Activated CD4-positive, alpha-beta memory T cell treated with anti-CD3 and anti-CD28 coated beads, Interleukin-2, amount 10 ng/mL, durations not matched to agents 7 days and 5 days (primary cell): ENCODE data around the gene EXOSC2. TPM values are rescaled to one million over a fixed set of nuclear protein-coding genes. Genes with fewer than 3 reads are reported as not detected.

Source experiments
- CTCF ChIA-PET: fragments of 350-600 bp; sonication (Branson Sonifier 250); formaldehyde crosslinking; loops from one replicate; lab custom pipeline; 2021; ENCODE audit warnings: antibody characterized with exemption, inconsistent platforms; lab: Charles Lee
- POLR2A ChIA-PET: fragments of 350-600 bp; sonication (Branson Sonifier 250); formaldehyde crosslinking; loops from one replicate; lab custom pipeline; 2021; ENCODE audit warnings: antibody characterized with exemption; lab: Charles Lee
- DNase-seq: peaks from one replicate; pipeline ENCODE4 v3.0.0-alpha.2; 2020
- H3K27ac Mint-ChIP-seq: one replicate; pipeline ENCODE4 v1.8.0; 2021; ENCODE audit warnings: mild to moderate bottlenecking, mixed read lengths
- H3K27me3 Mint-ChIP-seq: one replicate; pipeline ENCODE4 v1.8.0; 2021; ENCODE audit warnings: mixed read lengths
- H3K36me3 Mint-ChIP-seq: one replicate; pipeline ENCODE4 v1.8.0; 2021; ENCODE audit warnings: low read depth, mixed read lengths
- H3K4me1 Mint-ChIP-seq: one replicate; pipeline ENCODE4 v1.8.0; 2021; ENCODE audit warnings: mixed read lengths
- H3K4me3 Mint-ChIP-seq: one replicate; pipeline ENCODE4 v1.8.0; 2021; ENCODE audit warnings: mild to moderate bottlenecking, mixed read lengths
- H3K9me3 Mint-ChIP-seq: one replicate; pipeline ENCODE4 v1.8.0; 2021; ENCODE audit warnings: mixed read lengths
- total RNA-seq, 2 experiments: library from RNA; stranded (reverse); gene quantifications; one replicate each; pipeline ENCODE4 v1.2.3, GENCODE V29; 2021

EXOSC2 gene
- total RNA-seq, 2 experiments from 2014 or later: 45.2 to 48.7 TPM

GRCh38 chr9:130663258-130663976 is 30.2 kb upstream of the EXOSC2 start:
- Mint-ChIP-seq H3K4me3 (no peak overlapping the region), H3K27me3 (peaks cover 69% of the 10 kb centered on the region), H3K36me3 (no peaks in the 10 kb centered on the region), H3K4me1 (peaks cover 14% of the 10 kb centered on the region), H3K27ac (no peak overlapping the region), H3K9me3 (no peaks in the 10 kb centered on the region)
- CTCF ChIA-PET: no interaction called here
- DNase-seq: no peak
- POLR2A ChIA-PET: no interaction called here

- ChIA-PET CTCF (no interaction called here), POLR2A (no interaction called here)
- H3K27me3 Mint-ChIP-seq: peaks cover 67% of the 10 kb centered on the region
- H3K27ac Mint-ChIP-seq: no peak overlapping the region
- no peak for DNase-seq
- H3K4me1 Mint-ChIP-seq: peaks cover 12% of the 10 kb centered on the region
- no peaks in the 10 kb centered on the region for H3K36me3 Mint-ChIP-seq
- no peaks in the 10 kb centered on the region for H3K9me3 Mint-ChIP-seq
- H3K4me3 Mint-ChIP-seq: no peak overlapping the region
Measured at GRCh38 chr9:130663977-130664250, 29.7 kb upstream of the EXOSC2 start.

- Mint-ChIP-seq H3K4me3 (no peak within 1 kb of the TSS), H3K27ac (peak within 1 kb of the TSS; percentile 45), H3K9me3 (no peaks in the 10 kb centered on the region), H3K27me3 (peaks cover 64% of the 10 kb centered on the region), H3K36me3 (no peaks in the 10 kb centered on the region), H3K4me1 (peaks cover 12% of the 10 kb centered on the region)
- CTCF ChIA-PET: no interaction called here
- POLR2A ChIA-PET: interaction anchor here (1.4 kb wide), 1 partner anchor 11 kb away, joined by 3 read pairs; no protein-coding TSS in a partner anchor
- DNase-seq: no peak
Measured at GRCh38 chr9:130664251-130665028, 29.1 kb upstream of the EXOSC2 start, which contains the start of gene PRDM12. Gene PRDM12, plus strand, starts transcription at chr9:130664594. Its CDS starts 60 bp downstream, at chr9:130664654.

GRCh38 chr9:130665029-130665430 is 28.6 kb upstream of the EXOSC2 start:
- DNase-seq: no peak
- Mint-ChIP-seq H3K4me1 (peaks cover 12% of the 10 kb centered on the region), H3K27ac (no peak overlapping the region), H3K9me3 (no peaks in the 10 kb centered on the region), H3K4me3 (no peak overlapping the region), H3K36me3 (no peaks in the 10 kb centered on the region), H3K27me3 (peaks cover 63% of the 10 kb centered on the region)
- ChIA-PET POLR2A (interaction anchor here (1.4 kb wide), 1 partner anchor 12 kb away, joined by 3 read pairs; no protein-coding TSS in a partner anchor), CTCF (no interaction called here)

GRCh38 chr9:130665431-130666392 is 27.9 kb upstream of the EXOSC2 start:
- Mint-ChIP-seq H3K27me3 (peaks cover 63% of the 10 kb centered on the region), H3K9me3 (no peaks in the 10 kb centered on the region), H3K27ac (peak overlapping the region; percentile 45), H3K4me3 (no peak overlapping the region), H3K36me3 (no peaks in the 10 kb centered on the region), H3K4me1 (peaks cover 12% of the 10 kb centered on the region)
- no peak for DNase-seq
- CTCF ChIA-PET: no interaction called here
- POLR2A ChIA-PET: interaction anchor here (1.4 kb wide), 1 partner anchor 12 kb away, joined by 3 read pairs; no protein-coding TSS in a partner anchor

- DNase-seq: no peak
- peaks cover 64% of the 10 kb centered on the region for H3K27me3 Mint-ChIP-seq
- no peak overlapping the region for H3K27ac Mint-ChIP-seq
- no peaks in the 10 kb centered on the region for H3K36me3 Mint-ChIP-seq
- ChIA-PET POLR2A (interaction anchor here (0.8 kb wide), 1 partner anchor 18 kb away, joined by 4 read pairs; no protein-coding TSS in a partner anchor), CTCF (no interaction called here)
- no peak overlapping the region for H3K4me3 Mint-ChIP-seq
- H3K9me3 Mint-ChIP-seq: no peaks in the 10 kb centered on the region
- H3K4me1 Mint-ChIP-seq: peaks cover 12% of the 10 kb centered on the region
Measured at GRCh38 chr9:130666393-130667119, 27.0 kb upstream of the EXOSC2 start.

GRCh38 chr9:130667120-130667435 is 26.5 kb upstream of the EXOSC2 start:
- ChIA-PET POLR2A (interaction anchor here (0.8 kb wide), 1 partner anchor 17 kb away, joined by 4 read pairs; no protein-coding TSS in a partner anchor), CTCF (no interaction called here)
- Mint-ChIP-seq H3K4me1 (peaks cover 12% of the 10 kb centered on the region), H3K27me3 (peaks cover 58% of the 10 kb centered on the region), H3K4me3 (no peak overlapping the region), H3K36me3 (no peaks in the 10 kb centered on the region), H3K27ac (no peak overlapping the region), H3K9me3 (no peaks in the 10 kb centered on the region)
- DNase-seq: no peak

GRCh38 chr9:130668196-130668595 is 25.4 kb upstream of the EXOSC2 start:
- CTCF ChIA-PET: no interaction called here
- POLR2A ChIA-PET: no interaction called here
- no peak overlapping the region for H3K4me3 Mint-ChIP-seq
- H3K27ac Mint-ChIP-seq: no peak overlapping the region
- H3K36me3 Mint-ChIP-seq: no peaks in the 10 kb centered on the region
- H3K9me3 Mint-ChIP-seq: no peaks in the 10 kb centered on the region
- peaks cover 7% of the 10 kb centered on the region for H3K4me1 Mint-ChIP-seq
- H3K27me3 Mint-ChIP-seq: peaks cover 50% of the 10 kb centered on the region
- DNase-seq: no peak

GRCh38 chr9:130668659-130669058 is 24.9 kb upstream of the EXOSC2 start:
- H3K36me3 Mint-ChIP-seq: no peaks in the 10 kb centered on the region
- DNase-seq: no peak
- no peaks in the 10 kb centered on the region for H3K9me3 Mint-ChIP-seq
- H3K4me1 Mint-ChIP-seq: peaks cover 7% of the 10 kb centered on the region
- peaks cover 47% of the 10 kb centered on the region for H3K27me3 Mint-ChIP-seq
- CTCF ChIA-PET: no interaction called here
- POLR2A ChIA-PET: no interaction called here
- no peak overlapping the region for H3K4me3 Mint-ChIP-seq
- no peak overlapping the region for H3K27ac Mint-ChIP-seq

GRCh38 chr9:130669965-130670364 is 23.6 kb upstream of the EXOSC2 start:
- Mint-ChIP-seq H3K36me3 (no peaks in the 10 kb centered on the region), H3K27ac (no peak overlapping the region), H3K27me3 (peaks cover 37% of the 10 kb centered on the region), H3K4me1 (peaks cover 7% of the 10 kb centered on the region), H3K9me3 (no peaks in the 10 kb centered on the region), H3K4me3 (no peak overlapping the region)
- no peak for DNase-seq
- CTCF ChIA-PET: no interaction called here
- POLR2A ChIA-PET: no interaction called here

- Mint-ChIP-seq H3K27ac (no peak overlapping the region), H3K9me3 (no peaks in the 10 kb centered on the region), H3K36me3 (no peaks in the 10 kb centered on the region), H3K4me1 (peaks cover 3% of the 10 kb centered on the region), H3K27me3 (peaks cover 31% of the 10 kb centered on the region), H3K4me3 (no peak overlapping the region)
- DNase-seq: no peak
- ChIA-PET POLR2A (no interaction called here), CTCF (no interaction called here)
Measured at GRCh38 chr9:130670644-130671043, 22.9 kb upstream of the EXOSC2 start.

- H3K4me3 Mint-ChIP-seq: no peak overlapping the region
- POLR2A ChIA-PET: no interaction called here
- no peaks in the 10 kb centered on the region for H3K4me1 Mint-ChIP-seq
- CTCF ChIA-PET: no interaction called here
- H3K27ac Mint-ChIP-seq: no peak overlapping the region
- no peak for DNase-seq
- H3K27me3 Mint-ChIP-seq: peaks cover 19% of the 10 kb centered on the region
- no peaks in the 10 kb centered on the region for H3K9me3 Mint-ChIP-seq
- no peaks in the 10 kb centered on the region for H3K36me3 Mint-ChIP-seq
Measured at GRCh38 chr9:130672466-130672865, 21.1 kb upstream of the EXOSC2 start.
